Measurements from ENCODE around the gene ZNF786.

The ZNF786 gene

DNA sequence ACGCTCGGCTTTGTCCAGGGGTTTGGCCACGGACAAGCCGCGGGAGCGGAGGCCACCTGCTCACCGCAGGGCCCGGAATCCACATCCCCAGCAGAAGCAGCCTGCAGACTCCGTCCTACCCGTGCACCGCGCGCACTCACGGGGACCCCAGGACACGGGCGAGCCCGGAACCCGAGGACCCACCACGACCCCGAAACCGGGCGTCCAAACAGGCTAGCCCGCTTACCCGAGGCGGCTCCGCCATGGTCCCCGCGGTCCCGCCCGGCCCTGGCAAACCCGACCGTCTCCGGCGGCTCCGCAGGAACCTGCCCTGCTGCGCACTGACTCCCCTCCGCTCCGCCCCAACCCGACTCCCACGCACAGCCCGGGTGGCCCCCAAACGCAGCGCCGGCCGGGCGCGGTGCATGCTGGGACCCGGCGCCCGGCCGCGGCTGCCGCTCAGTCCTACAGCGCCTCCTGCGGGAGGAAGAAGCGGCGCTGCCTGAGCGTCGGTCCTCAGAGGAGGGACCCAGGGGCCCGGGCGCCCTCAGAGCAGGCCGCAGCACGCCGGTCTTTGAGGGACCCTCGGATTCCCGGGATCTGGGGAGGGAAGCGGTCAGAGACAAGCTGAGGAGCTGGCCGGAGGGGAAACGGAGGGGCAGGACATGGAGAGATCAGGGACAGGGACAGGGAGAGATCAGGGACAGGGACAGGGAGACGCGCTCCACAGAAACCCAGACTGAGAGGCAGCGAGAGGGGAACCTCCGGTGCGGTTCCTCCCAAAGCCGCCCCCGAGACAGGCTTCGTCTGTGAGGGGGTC is at the start of gene ZNF786:
Gene ZNF786, minus strand, starts transcription at position 322 of the 799 bp plus-strand sequence. Its CDS starts 78 bp downstream, at position 244.
- H3K4me3 ChIP-seq (ENCODE audit: low read length): peak within 1 kb of the TSS; percentile 70
- no peak for TF ChIP-seq ZNF274 (IDR thresholded peaks at IDR 0.05; ENCODE audit: low read depth, low read length)

- no peak for TF ChIP-seq ZNF274 (IDR thresholded peaks at IDR 0.05; ENCODE audit: low read depth, low read length)
- H3K4me3 ChIP-seq (ENCODE audit: low read length): no peak overlapping the region
Observed at GRCh38 chr7:149136118-149136517, 45.6 kb upstream of the ZNF786 start.

DNA sequence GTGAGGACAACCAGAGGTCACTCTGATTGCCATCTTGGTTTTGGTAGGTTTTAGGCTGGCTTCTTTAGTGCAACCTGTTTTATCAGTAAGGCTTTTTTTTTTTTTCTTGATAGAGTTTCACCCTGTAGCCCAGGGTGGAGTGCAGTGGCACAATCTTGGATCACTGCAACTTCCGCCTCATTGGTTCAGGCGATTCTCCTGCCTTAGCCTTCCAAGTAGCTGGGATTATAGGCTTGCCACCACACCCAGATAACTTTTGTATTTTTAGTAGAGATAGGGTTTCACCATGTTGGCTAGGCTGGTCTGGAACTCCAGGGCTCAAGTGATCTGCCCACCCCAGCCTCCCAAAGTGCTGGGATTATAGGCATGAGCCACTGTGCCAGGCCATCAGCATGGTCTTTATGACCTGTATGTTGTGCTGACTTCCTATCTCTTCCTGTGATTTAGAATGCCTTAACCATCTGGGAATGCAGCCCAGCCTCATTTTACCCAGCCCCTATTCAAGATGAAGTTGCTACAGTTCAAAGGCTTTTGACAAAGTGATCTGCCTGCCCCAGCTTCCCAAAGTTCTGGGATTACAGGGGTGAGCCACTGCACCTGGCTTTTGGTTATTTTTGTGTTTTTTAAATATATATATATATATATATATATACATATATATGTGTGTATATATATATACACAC is 42.7 kb upstream of the ZNF786 start:
- no peak overlapping the region for H3K4me3 ChIP-seq (ENCODE audit: low read length)
- no peak for TF ChIP-seq ZNF274 (IDR thresholded peaks at IDR 0.05; ENCODE audit: low read depth, low read length)

DNA sequence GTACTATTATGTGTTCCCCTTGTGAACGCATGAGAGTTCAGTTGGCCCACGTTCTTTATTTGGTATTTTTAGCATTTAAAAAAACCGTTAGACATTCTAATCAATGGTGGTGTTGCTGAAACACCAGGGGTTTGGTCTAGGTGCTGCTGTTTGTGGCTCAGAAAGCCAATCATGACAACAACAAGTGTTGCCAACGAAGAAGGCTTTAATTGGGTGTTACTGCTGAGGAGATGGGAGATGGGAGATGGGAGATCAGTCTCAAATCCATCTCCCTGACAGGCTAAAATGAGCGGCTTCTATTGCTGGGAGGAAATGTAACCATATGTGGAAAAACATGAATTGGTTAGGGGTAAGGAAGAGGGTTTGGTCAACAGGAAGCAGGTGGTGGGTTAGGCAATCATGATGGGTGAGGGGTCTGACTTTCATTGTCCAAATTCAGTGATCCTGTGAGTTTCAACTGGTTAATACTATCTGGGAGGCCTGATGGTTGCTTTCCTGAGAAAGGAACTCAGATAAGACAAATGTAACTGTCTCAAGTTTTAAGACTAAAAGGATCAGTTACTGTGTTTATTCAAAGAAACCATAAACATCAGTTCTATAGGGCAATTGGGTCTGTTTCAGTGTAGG is 40.2 kb upstream of the ZNF786 start:
- H3K4me3 ChIP-seq (ENCODE audit: low read length): no peak overlapping the region
- no peak for TF ChIP-seq ZNF274 (IDR thresholded peaks at IDR 0.05; ENCODE audit: low read depth, low read length)

DNA sequence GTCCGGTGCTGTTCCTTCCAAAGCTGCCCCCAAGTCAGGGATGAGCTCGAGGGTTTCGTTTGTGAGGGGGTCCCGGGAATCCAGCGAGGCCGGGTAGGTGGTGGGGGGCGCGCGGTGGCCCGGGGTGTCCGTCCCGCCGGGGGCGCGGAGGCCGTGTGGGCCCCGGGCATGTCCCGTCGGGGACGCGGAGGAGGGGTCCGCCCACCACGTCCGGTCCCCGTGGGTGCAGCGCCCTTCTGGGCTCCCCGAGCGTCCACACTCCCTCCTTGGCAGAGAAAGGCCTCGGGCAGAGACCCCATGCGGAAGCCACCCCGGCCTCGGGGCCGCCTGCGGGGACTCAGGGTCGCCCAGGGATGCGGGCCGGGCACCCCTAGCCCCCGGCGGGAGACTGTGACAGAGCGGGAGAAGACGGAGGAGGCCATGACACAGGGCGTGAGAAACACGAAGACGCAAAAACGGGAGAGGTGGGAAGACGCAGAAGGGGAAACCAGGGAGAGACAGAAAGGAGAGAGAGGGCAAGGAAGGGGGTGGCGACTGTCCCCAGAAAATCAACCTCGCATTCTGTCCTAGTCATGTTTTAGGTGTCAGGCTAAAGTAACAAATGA is 36.2 kb upstream of the ZNF786 start:
- peak overlapping the region; percentile 92 for H3K4me3 ChIP-seq (ENCODE audit: low read length)

DNA sequence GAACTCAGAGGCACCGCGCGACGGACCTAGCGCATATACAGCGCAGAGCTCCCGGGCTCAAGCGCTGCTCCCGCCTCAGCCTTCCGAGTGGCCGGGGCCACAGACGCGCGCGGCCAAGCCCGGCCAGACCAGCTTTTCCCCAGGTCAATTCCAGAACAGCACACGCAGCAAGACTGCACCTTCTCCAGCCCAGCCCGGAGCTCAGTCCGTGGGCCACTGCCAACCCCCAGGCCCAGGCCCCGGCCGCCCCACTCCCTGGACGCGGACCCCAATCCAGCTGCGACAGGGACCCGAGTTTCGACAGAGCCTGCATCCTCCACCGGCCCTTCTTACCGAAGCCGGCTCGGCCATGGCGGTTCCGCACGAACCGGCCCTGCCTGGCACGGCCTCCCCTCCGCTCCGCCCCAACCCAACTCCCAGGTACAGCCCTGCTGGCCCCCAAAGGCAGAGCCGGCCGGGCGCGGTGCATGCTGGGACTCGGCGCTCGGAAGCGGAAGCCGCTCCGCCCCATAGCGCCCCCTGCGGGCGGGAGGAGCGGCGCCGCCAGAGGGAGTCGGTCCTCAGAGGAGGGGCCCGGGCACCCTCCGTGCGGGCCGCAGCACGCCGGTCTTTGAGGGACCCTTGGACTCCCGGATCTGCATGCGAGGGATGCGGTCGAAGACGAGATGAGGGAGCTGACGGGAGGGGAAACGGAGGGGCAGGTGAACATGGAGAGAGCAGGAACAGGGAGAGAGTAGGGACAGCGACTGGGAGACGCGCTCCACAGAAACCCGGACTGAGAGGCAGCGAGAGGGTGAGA is 35.5 kb upstream of the ZNF786 start, which contains the start of gene ZNF425:
Gene ZNF425, minus strand, starts transcription at position 462 of the 799 bp plus-strand sequence. Its CDS starts 111 bp downstream, at position 351.
- TF ChIP-seq ZNF274 (IDR thresholded peaks at IDR 0.05; ENCODE audit: low read depth, low read length): no peak
- peak within 1 kb of the TSS; percentile 92 for H3K4me3 ChIP-seq (ENCODE audit: low read length)

More for the DNA sequence above, 36.2 kb upstream of the ZNF786 start:
- no peak for TF ChIP-seq ZNF274 (IDR thresholded peaks at IDR 0.05; ENCODE audit: low read depth, low read length)

- no peak for TF ChIP-seq ZNF274 (IDR thresholded peaks at IDR 0.05; ENCODE audit: low read depth, low read length)
- peak overlapping the region; percentile 92 for H3K4me3 ChIP-seq (ENCODE audit: low read length)
Observed at GRCh38 chr7:149125189-149125862, 34.8 kb upstream of the ZNF786 start.

DNA sequence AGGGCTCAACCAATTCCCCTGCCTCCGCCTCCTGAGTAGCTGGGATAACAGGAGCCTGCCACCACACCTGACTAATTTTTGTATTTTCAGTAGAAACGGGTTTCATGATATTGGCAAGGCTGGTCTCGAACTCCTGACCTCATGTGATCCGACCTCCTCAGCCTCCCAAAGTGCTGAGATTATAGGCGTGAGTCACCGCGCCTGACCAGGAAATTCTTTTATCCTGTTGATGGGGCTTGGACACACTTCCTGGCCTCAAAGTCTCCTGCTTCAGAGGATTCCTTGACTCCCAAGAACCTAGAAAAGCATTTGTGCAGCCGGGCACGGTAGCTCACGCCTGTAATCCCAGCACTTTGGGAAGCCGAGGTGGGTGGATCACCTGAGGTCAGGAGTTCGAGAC is 19.5 kb upstream of the ZNF786 start:
- H3K4me3 ChIP-seq (ENCODE audit: low read length): no peak overlapping the region
- TF ChIP-seq ZNF274 (IDR thresholded peaks at IDR 0.05; ENCODE audit: low read depth, low read length): no peak

DNA sequence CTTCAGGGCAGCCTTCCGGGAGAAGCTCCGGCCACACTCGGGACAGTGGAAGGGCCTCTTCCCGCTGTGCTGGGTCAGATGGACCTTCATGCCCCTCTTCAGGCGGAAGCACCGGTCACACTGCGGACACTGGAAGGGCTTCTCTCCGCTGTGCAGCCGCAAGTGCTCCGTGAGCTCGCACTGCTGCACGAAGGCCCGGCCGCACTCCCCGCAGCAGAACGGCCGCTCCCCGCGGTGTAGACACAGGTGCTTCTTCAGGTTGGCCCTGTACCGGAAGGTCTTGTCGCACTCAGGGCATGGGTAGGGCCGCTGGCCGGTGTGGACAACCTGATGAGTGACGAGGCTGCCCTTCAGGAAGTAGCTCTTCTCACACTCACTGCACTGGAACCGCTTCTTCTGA is 14.2 kb upstream of the ZNF786 start:
- no peak for TF ChIP-seq ZNF274 (IDR thresholded peaks at IDR 0.05; ENCODE audit: low read depth, low read length)

GRCh38 chr7:149104214-149104613 is 13.7 kb upstream of the ZNF786 start:
- no peak overlapping the region for H3K4me3 ChIP-seq (ENCODE audit: low read length)
- TF ChIP-seq ZNF274 (IDR thresholded peaks at IDR 0.05; ENCODE audit: low read depth, low read length): no peak

More for the DNA sequence above, 14.2 kb upstream of the ZNF786 start:
- no peak overlapping the region for H3K4me3 ChIP-seq (ENCODE audit: low read length)

GRCh38 chr7:149103424-149103823 is 12.9 kb upstream of the ZNF786 start:
- no peak for TF ChIP-seq ZNF274 (IDR thresholded peaks at IDR 0.05; ENCODE audit: low read depth, low read length)
- H3K4me3 ChIP-seq (ENCODE audit: low read length): no peak overlapping the region

DNA sequence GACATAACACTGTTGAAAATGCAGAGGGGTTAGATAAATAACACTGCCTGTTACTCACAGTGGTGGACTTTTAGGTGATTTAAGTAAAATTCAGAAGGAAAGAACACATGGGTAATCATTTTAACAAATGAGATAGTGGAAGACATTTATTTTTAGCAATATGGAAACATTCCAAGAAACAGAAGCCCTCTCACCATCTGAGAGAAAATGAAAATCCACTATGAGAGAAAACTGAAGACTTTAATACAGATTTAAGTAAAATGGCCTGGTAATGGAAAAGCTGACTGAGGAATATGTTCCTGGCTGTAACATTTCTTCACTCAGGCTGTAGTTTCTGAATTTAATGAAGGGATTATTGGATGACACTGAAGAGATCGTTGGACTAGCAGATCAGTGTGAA is 12.1 kb upstream of the ZNF786 start:
- no peak for TF ChIP-seq ZNF274 (IDR thresholded peaks at IDR 0.05; ENCODE audit: low read depth, low read length)
- H3K4me3 ChIP-seq (ENCODE audit: low read length): no peak overlapping the region

DNA sequence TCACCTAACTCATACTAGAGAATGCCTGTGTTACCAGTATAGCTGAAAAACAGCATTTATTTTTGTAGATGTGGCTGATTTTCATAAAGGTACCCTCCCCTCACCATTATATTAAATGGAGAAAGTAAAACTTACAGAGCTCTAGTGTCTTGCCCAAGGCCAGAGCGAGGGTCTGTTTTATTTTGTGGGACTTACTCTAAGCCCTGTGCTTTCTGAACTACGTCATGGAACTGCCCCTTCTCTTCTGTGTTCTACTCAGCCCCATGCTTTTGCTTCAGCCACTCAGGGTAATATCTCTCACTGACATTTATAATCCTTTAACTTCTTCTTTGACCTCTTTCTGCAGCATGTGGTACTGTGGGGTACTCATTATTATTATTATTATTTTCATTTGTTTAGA is 10.3 kb upstream of the ZNF786 start:
- no peak overlapping the region for H3K4me3 ChIP-seq (ENCODE audit: low read length)
- no peak for TF ChIP-seq ZNF274 (IDR thresholded peaks at IDR 0.05; ENCODE audit: low read depth, low read length)

All from GM08714 (cell line).